Hepatocyte (in vitro differentiated cells): ENCODE results near the gene ALDH1L1. TPM values are rescaled to one million over a fixed set of nuclear protein-coding genes. Genes with fewer than 3 reads are reported as not detected.

ENCODE experiments used
- DNase-seq: peaks from one replicate; pipeline ENCODE4 v3.0.0-alpha.2; 2016; ENCODE audit warnings: low spot score
- H2AFZ ChIP-seq: fragments of 200-600 bp; sonication (generic); 2 replicates; pipeline ENCODE4 v1.6.0; 2016; ENCODE audit warnings: antibody characterized with exemption, mild to moderate bottlenecking
- H3K27ac ChIP-seq: fragments of 200-600 bp; sonication (generic); 2 replicates; pipeline ENCODE4 v1.5.1; 2016; ENCODE audit warnings: mild to moderate bottlenecking
- H3K27me3 ChIP-seq: fragments of 200-600 bp; sonication (generic); 2 replicates; pipeline ENCODE4 v1.6.1; 2016
- H3K36me3 ChIP-seq: fragments of 200-600 bp; sonication (generic); replicated peaks from 2 replicates; pipeline ENCODE4 v1.5.1; 2016; ENCODE audit warnings: low read depth; ENCODE audit not compliant: insufficient read depth
- H3K4me1 ChIP-seq: fragments of 200-600 bp; sonication (generic); 2 replicates; pipeline ENCODE4 v1.5.1; 2016; ENCODE audit warnings: mild to moderate bottlenecking, moderate library complexity; ENCODE audit not compliant: insufficient read depth
- H3K4me2 ChIP-seq: fragments of 200-600 bp; sonication (generic); 2 replicates; pipeline ENCODE4 v1.6.0; 2016
- H3K4me3 ChIP-seq: fragments of 200-600 bp; sonication (generic); 2 replicates; pipeline ENCODE4 v1.5.1; 2016; ENCODE audit warnings: mild to moderate bottlenecking
- H3K79me2 ChIP-seq: fragments of 200-600 bp; sonication (generic); 2 replicates; pipeline ENCODE4 v1.6.0; 2017; ENCODE audit warnings: mild to moderate bottlenecking
- H3K9me2 ChIP-seq: fragments of 200-600 bp; sonication (generic); replicated peaks from 2 replicates; pipeline ENCODE4 v1.6.0; 2017; ENCODE audit warnings: mild to moderate bottlenecking; ENCODE audit not compliant: insufficient read depth
- H3K9me3 ChIP-seq: fragments of 200-600 bp; sonication (generic); 2 replicates; pipeline ENCODE4 v1.5.1; 2016; ENCODE audit warnings: low read depth, mild to moderate bottlenecking
- H4K20me1 ChIP-seq: fragments of 200-600 bp; sonication (generic); 2 replicates; pipeline ENCODE4 v1.6.0; 2016; ENCODE audit warnings: mild to moderate bottlenecking; ENCODE audit not compliant: insufficient read depth, poor library complexity, severe bottlenecking
- EZH2 ChIP-seq: fragments of 200-600 bp; sonication (generic); IDR thresholded peaks from 2 replicates; pipeline ENCODE4 v1.6.1; 2016; ENCODE audit warnings: antibody characterized with exemption, mild to moderate bottlenecking, borderline replicate concordance
- EZH2phosphoT487 ChIP-seq: fragments of 200-600 bp; sonication (generic); IDR thresholded peaks from one replicate; pipeline ENCODE4 v1.6.1; 2018; ENCODE audit warnings: antibody characterized with exemption, mild to moderate bottlenecking, low read depth, moderate library complexity; ENCODE audit not compliant: unreplicated experiment, severe bottlenecking
- WGBS: methylation state at CpG from one replicate; pipeline ENCODE4 v1.1.6; 2016; ENCODE audit warnings: low lambda C conversion rate; ENCODE audit errors: missing lambda C conversion rate; 5-methylcytosine and 5-hydroxymethylcytosine counted together
- polyA plus RNA-seq: library from polyadenylated mRNA; unstranded; fragments of >200 nt; fragmentation: Nextera tagmentation; extraction: Ambion mirVana; gene quantifications from 2 replicates; pipeline ENCODE4 v1.2.1, GENCODE V29; 2016
- total RNA-seq: library from RNA; depleted of rRNA; stranded (reverse); fragments of >200 nt; gene quantifications from 2 replicates; pipeline ENCODE4 v1.2.3, GENCODE V29; 2014
- TF ChIP-seq, protein P1 (sequence below): fragments of 200-600 bp; sonication (generic); IDR thresholded peaks from 2 replicates; pipeline ENCODE4 v1.5.1; 2016; ENCODE audit warnings: antibody characterized with exemption, mild to moderate bottlenecking; ENCODE audit not compliant: poor library complexity

ALDH1L1 gene
- total and polyA plus RNA-seq, 2 experiments from 2014 or later, result 15.9 to 22.6 TPM

DNA sequence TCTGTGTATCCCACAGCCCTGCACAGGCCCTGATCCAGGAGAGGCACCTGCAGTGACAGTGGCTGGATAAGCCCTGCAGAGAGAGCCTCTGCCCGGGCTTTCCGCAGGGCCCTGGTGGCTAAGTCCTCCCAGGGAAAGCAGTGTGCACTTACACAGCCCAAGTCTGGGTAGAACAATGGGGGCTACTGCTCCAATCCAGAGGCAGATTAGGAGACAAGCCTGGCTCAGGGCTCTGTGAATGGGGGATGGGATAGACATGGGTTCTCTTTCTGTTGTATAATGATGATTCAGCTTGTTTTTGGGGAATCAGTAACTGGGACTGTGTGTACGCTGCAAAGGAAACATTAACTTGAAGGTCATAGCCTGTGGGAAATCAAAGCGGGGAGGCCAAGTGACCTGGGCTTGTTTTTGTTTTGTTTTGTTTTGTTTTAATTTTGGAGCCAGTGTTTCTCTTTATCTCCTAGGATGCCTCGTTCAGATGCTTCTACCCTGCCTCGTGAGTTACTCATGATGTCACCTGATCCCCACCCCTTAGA is 4.1 kb upstream of the ALDH1L1 start:
- H3K27me3 ChIP-seq, result peaks cover 5% of the 10 kb centered on the region
- no peaks in the 10 kb centered on the region for H3K9me3 ChIP-seq

DNA sequence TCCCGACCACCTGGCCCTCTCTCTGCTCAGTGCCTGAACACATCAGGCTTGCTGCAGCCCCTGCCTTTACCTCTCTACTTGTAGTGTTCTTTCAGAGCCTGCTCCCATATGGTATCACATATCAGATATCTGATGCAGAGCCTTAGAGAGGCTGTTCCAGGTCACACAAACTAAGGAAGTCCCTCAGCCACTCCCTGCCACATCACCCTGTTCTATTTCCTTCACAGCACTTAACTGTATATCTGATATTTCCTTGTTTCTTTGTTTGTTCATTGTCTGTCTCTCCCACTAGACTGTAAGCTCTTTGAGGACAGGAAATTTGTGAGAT is 976 bp upstream of the ALDH1L1 start:
- Histone ChIP-seq H4K20me1 (no peaks in the 10 kb centered on the region), H3K4me2 (peak overlapping the region; percentile 97), H3K9me2 (no peaks in the 10 kb centered on the region), H3K36me3 (no peaks in the 10 kb centered on the region), H3K9me3 (no peaks in the 10 kb centered on the region), H3K4me3 (no peak overlapping the region), H3K27me3 (peaks cover 5% of the 10 kb centered on the region), H3K79me2 (no peaks in the 10 kb centered on the region), H3K27ac (peak overlapping the region; percentile 51), H3K4me1 (peaks cover 2% of the 10 kb centered on the region), H2AFZ (peak overlapping the region; percentile 85)
- TF ChIP-seq EZH2, result no peak
- TF ChIP-seq, protein P1, sequence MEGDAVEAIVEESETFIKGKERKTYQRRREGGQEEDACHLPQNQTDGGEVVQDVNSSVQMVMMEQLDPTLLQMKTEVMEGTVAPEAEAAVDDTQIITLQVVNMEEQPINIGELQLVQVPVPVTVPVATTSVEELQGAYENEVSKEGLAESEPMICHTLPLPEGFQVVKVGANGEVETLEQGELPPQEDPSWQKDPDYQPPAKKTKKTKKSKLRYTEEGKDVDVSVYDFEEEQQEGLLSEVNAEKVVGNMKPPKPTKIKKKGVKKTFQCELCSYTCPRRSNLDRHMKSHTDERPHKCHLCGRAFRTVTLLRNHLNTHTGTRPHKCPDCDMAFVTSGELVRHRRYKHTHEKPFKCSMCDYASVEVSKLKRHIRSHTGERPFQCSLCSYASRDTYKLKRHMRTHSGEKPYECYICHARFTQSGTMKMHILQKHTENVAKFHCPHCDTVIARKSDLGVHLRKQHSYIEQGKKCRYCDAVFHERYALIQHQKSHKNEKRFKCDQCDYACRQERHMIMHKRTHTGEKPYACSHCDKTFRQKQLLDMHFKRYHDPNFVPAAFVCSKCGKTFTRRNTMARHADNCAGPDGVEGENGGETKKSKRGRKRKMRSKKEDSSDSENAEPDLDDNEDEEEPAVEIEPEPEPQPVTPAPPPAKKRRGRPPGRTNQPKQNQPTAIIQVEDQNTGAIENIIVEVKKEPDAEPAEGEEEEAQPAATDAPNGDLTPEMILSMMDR, result no peak
- no peak for TF ChIP-seq EZH2phosphoT487
- DNase-seq, result no peak
- 43% methylated on average over 1 of the region's 1 CpG for WGBS

More for the DNA sequence above, 4.1 kb upstream of the ALDH1L1 start:
- no peaks in the 10 kb centered on the region for H4K20me1 ChIP-seq
- TF ChIP-seq EZH2 (no peak), EZH2phosphoT487 (no peak)
- TF ChIP-seq, protein P1, result no peak
- no peaks in the 10 kb centered on the region for H3K36me3 ChIP-seq
- no peaks in the 10 kb centered on the region for H3K4me1 ChIP-seq
- H3K9me2 ChIP-seq, result no peaks in the 10 kb centered on the region
- no peak overlapping the region for H3K4me3 ChIP-seq
- DNase-seq, result no peak
- WGBS, result 75% methylated on average over 6 of the region's 6 CpGs
- no peak overlapping the region for H2AFZ ChIP-seq
- H3K79me2 ChIP-seq, result no peaks in the 10 kb centered on the region
- H3K27ac ChIP-seq, result no peak overlapping the region
- H3K4me2 ChIP-seq, result no peak overlapping the region

DNA sequence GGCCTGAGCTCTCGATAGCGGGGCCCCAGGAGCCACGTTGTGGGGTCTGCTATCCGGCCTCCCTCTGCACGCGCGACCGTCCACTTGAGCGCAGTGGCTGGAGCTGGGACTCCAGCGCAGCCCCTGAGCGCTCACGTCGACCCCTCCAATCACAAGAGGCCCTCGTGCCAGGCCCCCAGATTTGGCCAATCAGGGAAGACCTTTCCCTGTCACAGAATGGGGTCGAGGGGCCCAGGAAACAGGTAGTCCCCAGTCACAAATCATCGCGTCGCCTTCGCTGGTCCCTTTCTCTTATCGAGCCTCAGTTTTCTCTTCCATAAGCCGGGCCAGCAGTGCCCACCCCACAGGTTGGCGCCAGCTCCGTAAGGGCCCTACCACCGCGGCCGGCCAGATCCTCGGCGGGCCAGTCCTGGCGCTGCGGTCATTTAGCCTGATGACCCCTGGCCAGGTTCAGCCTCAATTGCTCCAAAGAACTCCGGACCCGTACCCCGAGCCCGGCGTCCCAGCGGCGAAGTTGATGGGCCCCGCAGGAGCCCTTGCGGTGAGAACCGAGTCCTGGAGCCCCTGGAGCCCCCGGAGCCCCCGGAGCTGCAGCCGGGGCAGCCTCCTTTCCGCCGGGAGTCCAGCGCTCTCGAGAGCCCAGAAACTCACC is 435 bp downstream of the ALDH1L1 start:
- Histone ChIP-seq H3K27ac (peak overlapping the region; percentile 51), H3K36me3 (no peaks in the 10 kb centered on the region), H4K20me1 (no peaks in the 10 kb centered on the region), H3K9me2 (no peaks in the 10 kb centered on the region), H2AFZ (peak overlapping the region; percentile 85), H3K79me2 (no peaks in the 10 kb centered on the region), H3K27me3 (peaks cover 5% of the 10 kb centered on the region), H3K9me3 (no peaks in the 10 kb centered on the region), H3K4me3 (peak overlapping the region; percentile 50), H3K4me1 (peaks cover 2% of the 10 kb centered on the region), H3K4me2 (peak overlapping the region; percentile 97)
- 2% methylated on average over 42 of the region's 47 CpGs for WGBS
- peak; percentile 50 for DNase-seq
- no peak for TF ChIP-seq EZH2
- TF ChIP-seq, protein P1, result no peak
- TF ChIP-seq EZH2phosphoT487, result no peak
